Activated effector memory CD4-positive, alpha-beta T cell treated with anti-CD3 and anti-CD28 coated beads, Interleukin-2, amount 50 U/mL, for 16 hours (primary cell): ENCODE results near the gene GULP1.
"Not testable (repeated sequence)": the region's sequence is repeated elsewhere in the genome, so short reads cannot be mapped to it uniquely, and the experiment has no call there.

ENCODE experiments used
- DNase-seq: peaks from one replicate; pipeline ENCODE4 v3.0.0-alpha.2; 2020

Gene GULP1

GRCh38 chr2:188291617-188292347 lies at the start of gene GULP1:
TSS of gene GULP1 (plus strand) at chr2:188291874. CDS start at chr2:188477703, 185,829 bp downstream.
- DNase-seq, result no peak

- DNase-seq, result no peak
Observed at GRCh38 chr2:188243381-188243780, 48.3 kb upstream of the GULP1 start.

GRCh38 chr2:188244383-188244782 lies 47.3 kb upstream of the GULP1 start:
- DNase-seq, result no peak

GRCh38 chr2:188245230-188245629 lies 46.4 kb upstream of the GULP1 start:
- no peak for DNase-seq

GRCh38 chr2:188248513-188248912 lies 43.2 kb upstream of the GULP1 start:
- no peak for DNase-seq

- DNase-seq, result no peak
Observed at GRCh38 chr2:188251034-188251433, 40.6 kb upstream of the GULP1 start.

- no peak for DNase-seq
Observed at GRCh38 chr2:188256420-188256819, 35.3 kb upstream of the GULP1 start.

GRCh38 chr2:188265315-188265714 lies 26.4 kb upstream of the GULP1 start:
- DNase-seq, result no peak

GRCh38 chr2:188267776-188268175 lies 23.9 kb upstream of the GULP1 start:
- no peak for DNase-seq

GRCh38 chr2:188269004-188269403 lies 22.7 kb upstream of the GULP1 start:
- no peak for DNase-seq

GRCh38 chr2:188272121-188272520 lies 19.6 kb upstream of the GULP1 start:
- no peak for DNase-seq

- DNase-seq, result no peak
Observed at GRCh38 chr2:188274274-188274673, 17.4 kb upstream of the GULP1 start.

- DNase-seq, result no peak
Observed at GRCh38 chr2:188276255-188276654, 15.4 kb upstream of the GULP1 start.

GRCh38 chr2:188277786-188278185 lies 13.9 kb upstream of the GULP1 start:
- no peak for DNase-seq

GRCh38 chr2:188278388-188279092 lies 13.1 kb upstream of the GULP1 start:
- no peak for DNase-seq

GRCh38 chr2:188279093-188279445 lies 12.6 kb upstream of the GULP1 start:
- DNase-seq, result no peak

GRCh38 chr2:188280811-188281222 lies 10.9 kb upstream of the GULP1 start:
- no peak for DNase-seq

- no peak for DNase-seq
Observed at GRCh38 chr2:188282907-188283306, 8.8 kb upstream of the GULP1 start.

- DNase-seq, result not testable (repeated sequence)
Observed at GRCh38 chr2:188284251-188284650, 7.4 kb upstream of the GULP1 start.

GRCh38 chr2:188285049-188285448 lies 6.6 kb upstream of the GULP1 start:
- DNase-seq, result no peak

GRCh38 chr2:188285774-188286173 lies 5.9 kb upstream of the GULP1 start:
- no peak for DNase-seq

GRCh38 chr2:188291142-188291616 lies 495 bp upstream of the GULP1 start:
- DNase-seq, result no peak

- no peak for DNase-seq
Observed at GRCh38 chr2:188292348-188293239, 920 bp downstream of the GULP1 start.
